Uterus (tissue), 2 donors: ENCODE data around the gene HEATR3.

Source experiments
- CTCF ChIP-seq, 4 experiments: fragments of 200-600 bp in 2 of 4; fragments of 450-650 bp in 2 of 4; sonication (generic) in 2 of 4; IDR thresholded peaks; one replicate each; pipeline ENCODE4 v1.5.1; 2016 to 2019; ENCODE audit warnings: antibody characterized with exemption in 4 of 4, mild to moderate bottlenecking in 2 of 4, moderate library complexity in 1 of 4
- POLR2A ChIP-seq, 2 donors: fragments of 450-650 bp; IDR thresholded peaks; one replicate each; pipeline ENCODE4 v1.6.1; 2016; ENCODE audit warnings: antibody characterized with exemption in 2 of 2, mild to moderate bottlenecking in 1 of 2, moderate library complexity in 1 of 2

GRCh38 chr16:50059111-50059510, 6.7 kb upstream of the HEATR3 start:
- no peak for TF ChIP-seq CTCF (IDR thresholded peaks at IDR 0.05)
- TF ChIP-seq POLR2A (IDR thresholded peaks at IDR 0.05), result no peak
